ENCODE data around the gene RAB4B. TPM values are rescaled to one million over a fixed set of nuclear protein-coding genes. Genes with fewer than 3 reads are reported as not detected.
"Not testable (repeated sequence)": the region's sequence is repeated elsewhere in the genome, so short reads cannot be mapped to it uniquely, and the experiment has no call there.

RAB4B gene
- total and polyA plus RNA-seq, 12 donors, result 11.0 to 62.5 (median 14.5) TPM

DNA sequence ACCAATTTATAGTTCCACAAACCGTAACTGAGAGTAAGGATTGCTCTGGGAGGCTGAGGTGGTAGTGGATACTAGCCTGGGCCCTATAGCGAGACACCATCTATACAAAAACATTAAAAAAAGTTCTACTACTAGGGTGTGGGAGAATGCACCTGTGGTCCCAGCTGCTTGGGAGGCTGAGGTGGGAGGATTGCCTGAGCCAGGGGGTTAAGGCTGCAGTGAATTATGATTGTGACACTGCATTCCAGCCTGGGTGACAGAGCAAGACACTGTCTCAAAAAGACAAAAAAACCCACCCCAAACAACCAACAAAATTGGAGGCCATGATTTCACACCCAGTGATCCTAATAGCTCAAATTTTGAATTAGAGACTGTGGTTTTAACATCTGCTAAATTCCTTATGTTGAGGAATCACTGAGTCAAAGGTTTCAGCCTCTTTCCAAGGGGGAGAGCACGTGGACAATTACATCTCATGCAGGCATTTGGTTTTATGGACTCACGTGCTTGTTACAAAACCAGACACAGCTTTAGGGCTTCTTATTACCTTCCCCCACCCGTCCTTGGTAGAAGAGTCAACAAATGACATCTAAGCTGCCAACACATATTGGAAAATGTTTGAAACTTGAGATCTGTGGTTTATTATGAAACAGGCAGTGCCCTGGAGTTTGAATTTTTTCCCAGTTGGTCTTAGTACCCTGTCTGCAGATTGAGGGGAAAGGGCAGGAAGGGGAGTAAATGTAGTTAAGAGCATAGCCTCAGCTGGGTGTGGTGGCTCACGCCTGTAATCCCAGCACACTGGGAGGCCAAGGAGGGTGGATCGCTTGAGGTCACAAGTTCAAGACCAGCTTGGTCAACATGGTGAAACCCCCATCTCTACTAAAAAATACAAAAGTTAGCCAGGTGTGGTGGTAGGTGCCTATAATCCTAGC, 53.7 kb downstream of the RAB4B start:
- Histone ChIP-seq H3K27me3 (no peaks in the 10 kb centered on the region), H3K9me3 (no peaks in the 10 kb centered on the region), H3K36me3 (peaks cover 0 to 15% (median 6%) of the 10 kb centered on the region in 9 donors), H3K4me3 (no peak overlapping the region), H3K27ac (no peak overlapping the region), H3K4me1 (peaks cover 0 to 14% (median 0%) of the 10 kb centered on the region in 9 donors)
- TF ChIP-seq, protein P1, sequence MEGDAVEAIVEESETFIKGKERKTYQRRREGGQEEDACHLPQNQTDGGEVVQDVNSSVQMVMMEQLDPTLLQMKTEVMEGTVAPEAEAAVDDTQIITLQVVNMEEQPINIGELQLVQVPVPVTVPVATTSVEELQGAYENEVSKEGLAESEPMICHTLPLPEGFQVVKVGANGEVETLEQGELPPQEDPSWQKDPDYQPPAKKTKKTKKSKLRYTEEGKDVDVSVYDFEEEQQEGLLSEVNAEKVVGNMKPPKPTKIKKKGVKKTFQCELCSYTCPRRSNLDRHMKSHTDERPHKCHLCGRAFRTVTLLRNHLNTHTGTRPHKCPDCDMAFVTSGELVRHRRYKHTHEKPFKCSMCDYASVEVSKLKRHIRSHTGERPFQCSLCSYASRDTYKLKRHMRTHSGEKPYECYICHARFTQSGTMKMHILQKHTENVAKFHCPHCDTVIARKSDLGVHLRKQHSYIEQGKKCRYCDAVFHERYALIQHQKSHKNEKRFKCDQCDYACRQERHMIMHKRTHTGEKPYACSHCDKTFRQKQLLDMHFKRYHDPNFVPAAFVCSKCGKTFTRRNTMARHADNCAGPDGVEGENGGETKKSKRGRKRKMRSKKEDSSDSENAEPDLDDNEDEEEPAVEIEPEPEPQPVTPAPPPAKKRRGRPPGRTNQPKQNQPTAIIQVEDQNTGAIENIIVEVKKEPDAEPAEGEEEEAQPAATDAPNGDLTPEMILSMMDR (IDR thresholded peaks at IDR 0.05), result no peak
- intact Hi-C loops (cut with DNase I), result no loop called here
- ATAC-seq, result peak in 1 of 8 donors; percentile 42
- no peak for DNase-seq
- WGBS, 2 donors, result 86 to 87% methylated on average over 7 of the region's 7 CpGs

DNA sequence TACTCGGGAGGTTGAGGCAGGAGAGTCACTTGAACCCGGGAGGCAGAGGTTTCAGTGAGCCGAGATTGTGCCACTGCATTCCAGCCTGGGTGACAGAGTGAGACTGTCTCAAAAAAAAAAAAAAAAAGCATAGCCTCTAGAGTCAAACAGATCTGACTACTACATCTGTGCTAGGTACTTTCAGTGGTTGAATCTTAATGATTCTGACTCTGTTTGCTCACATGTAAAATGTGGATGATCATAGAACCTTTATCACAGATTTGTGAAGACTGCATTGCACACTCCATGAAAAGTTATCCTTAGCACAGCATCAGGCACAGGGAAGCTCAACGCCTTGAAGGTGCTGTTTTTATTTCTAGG, 54.4 kb downstream of the RAB4B start:
- H3K27me3 ChIP-seq; intact Hi-C loops (cut with DNase I); H3K27ac ChIP-seq; H3K9me3 ChIP-seq; H3K36me3 ChIP-seq; DNase-seq; ATAC-seq; H3K4me3 ChIP-seq: not testable (repeated sequence)
- H3K4me1 ChIP-seq, result peaks cover 0 to 14% (median 0%) of the 10 kb centered on the region in 9 donors
- WGBS, 2 donors, result 75 to 79% methylated on average over 4 of the region's 4 CpGs

DNA sequence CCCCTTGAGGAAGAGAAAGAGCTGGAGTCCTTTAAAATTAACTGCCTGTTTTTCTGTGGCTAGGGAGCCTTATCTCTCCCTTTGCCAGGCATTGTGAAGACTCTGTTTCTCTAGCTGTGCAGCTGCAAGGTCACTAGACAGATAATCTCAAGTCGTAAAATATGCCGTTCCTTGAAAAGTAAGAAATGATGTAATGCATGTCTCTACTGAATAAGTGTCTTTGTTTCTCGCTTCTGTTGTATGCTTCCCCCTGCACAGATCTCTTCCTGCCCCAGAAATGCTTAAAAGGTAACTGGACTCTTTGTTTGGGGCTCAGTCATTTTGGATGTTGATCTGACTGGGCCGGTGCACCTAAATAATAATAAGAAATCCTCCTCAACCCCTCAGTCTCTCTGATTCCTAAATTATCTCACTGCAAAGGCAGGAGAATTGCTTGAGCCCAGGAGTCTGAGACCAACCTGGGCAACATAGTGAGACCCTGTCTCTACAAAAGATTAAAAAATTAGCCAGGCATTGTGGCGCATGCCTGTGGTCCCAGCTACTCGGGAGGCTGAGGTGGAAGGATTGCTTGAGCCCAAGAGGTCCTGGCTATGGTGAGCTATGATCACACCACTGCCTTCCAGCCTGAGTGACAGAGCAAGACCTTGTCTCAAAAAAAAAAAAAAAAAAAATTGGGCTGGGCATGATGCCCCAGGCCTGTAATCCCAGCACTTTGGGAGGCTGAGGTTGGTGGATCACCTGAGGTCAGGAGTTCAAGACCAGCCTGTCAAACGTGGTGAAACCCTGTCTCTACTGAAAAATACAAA, 55.9 kb downstream of the RAB4B start:
- WGBS, 2 donors, result 53 to 59% methylated on average over 7 of the region's 7 CpGs
- H3K9me3 ChIP-seq; DNase-seq; H3K36me3 ChIP-seq; intact Hi-C loops (cut with DNase I); H3K27me3 ChIP-seq; H3K4me3 ChIP-seq: not testable (repeated sequence)
- peak in 2 of 8 donors; percentile 8 to 52 for ATAC-seq
- peak overlapping the region in 1 of 10 donors; percentile 16 for H3K27ac ChIP-seq
- H3K4me1 ChIP-seq, result peaks cover 0 to 14% (median 0%) of the 10 kb centered on the region in 9 donors

DNA sequence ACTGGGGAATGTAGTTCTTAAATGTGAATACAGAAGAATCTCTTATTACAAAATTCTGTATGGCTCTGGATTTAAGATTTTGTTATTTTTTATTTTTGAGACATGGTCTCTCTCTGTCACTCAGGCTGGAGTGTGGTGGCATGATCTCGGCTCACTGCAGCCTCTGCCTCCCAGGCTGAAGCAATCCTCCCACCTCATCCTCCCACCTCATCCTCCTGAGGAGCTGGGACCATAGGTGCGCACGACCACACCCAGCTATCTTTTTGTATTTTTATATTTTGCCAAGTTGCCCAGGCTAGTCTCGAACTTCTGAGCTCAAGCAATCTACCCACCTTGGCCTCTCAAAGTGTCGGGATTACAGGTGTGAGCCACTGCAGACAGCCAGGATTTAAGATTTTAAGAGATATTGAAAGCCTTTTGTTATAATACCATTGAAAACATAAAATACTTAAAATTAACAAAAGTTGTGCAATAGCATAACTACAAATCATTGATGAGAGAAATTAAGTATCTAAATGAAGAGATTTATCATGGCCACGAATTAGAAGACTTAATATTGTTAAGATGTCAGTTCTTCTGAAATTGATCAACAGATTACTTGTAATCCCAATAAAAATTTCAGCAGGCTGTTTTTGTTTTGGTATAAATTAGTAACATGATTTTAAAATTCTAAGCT, 58.8 kb downstream of the RAB4B start:
- no peak overlapping the region for H3K27ac ChIP-seq
- intact Hi-C loops (cut with DNase I), result no loop called here
- TF ChIP-seq, protein P1 (IDR thresholded peaks at IDR 0.05), result no peak
- H3K27me3 ChIP-seq, result no peaks in the 10 kb centered on the region
- no peaks in the 10 kb centered on the region for H3K36me3 ChIP-seq
- H3K4me3 ChIP-seq, result no peak overlapping the region
- ATAC-seq (no peak), DNase-seq (no peak)
- 87% methylated on average over 6 of the region's 6 CpGs for WGBS, 2 donors
- H3K9me3 ChIP-seq, result no peaks in the 10 kb centered on the region
- H3K4me1 ChIP-seq, result peaks cover 0 to 10% (median 0%) of the 10 kb centered on the region in 9 donors

DNA sequence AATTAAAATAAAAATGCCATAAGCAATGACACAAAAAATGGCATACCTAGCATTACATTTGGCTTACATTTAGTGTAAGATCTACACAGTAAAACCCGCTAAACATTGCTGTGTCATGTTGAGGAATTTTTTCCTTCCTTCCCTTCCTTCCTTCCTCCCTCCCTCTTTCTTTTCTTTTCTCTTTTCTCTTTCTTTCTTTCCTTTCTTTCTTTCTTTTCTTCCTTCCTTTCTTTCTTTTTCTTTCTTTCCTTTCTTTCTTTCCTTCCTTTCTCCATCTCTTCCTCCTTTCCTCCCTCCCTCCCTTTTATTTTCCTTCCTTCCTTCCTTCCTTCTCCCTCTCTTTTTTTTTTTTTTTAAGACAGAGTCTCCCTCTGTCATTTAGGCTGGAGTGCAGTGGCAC, 60.4 kb downstream of the RAB4B start:
- ATAC-seq; intact Hi-C loops (cut with DNase I); H3K9me3 ChIP-seq; DNase-seq; H3K36me3 ChIP-seq; H3K27me3 ChIP-seq; H3K27ac ChIP-seq; H3K4me1 ChIP-seq; H3K4me3 ChIP-seq: not testable (repeated sequence)
- 70 to 74% methylated on average over 1 of the region's 1 CpG for WGBS, 2 donors

DNA sequence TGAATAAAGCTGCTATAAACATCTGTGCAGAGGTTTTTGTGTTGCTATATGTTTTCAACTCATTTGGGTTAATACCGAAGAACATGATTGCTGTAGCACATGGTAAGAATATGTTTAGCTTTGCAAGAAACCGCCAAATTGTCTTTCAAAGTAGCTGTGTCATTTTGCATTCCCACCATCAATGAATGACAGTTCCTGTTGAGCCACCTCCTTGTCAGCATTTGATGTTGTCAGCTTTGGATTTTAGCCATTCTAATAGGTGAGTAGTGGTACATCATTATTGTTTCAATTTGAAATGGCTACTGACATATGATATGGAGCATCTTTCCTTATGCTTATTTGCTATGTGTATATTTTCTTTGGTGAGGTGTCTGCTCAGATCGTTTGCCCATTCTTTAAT, 64.0 kb downstream of the RAB4B start:
- ATAC-seq; H3K9me3 ChIP-seq; DNase-seq; H3K4me1 ChIP-seq; H3K36me3 ChIP-seq; intact Hi-C loops (cut with DNase I); H3K27ac ChIP-seq; H3K4me3 ChIP-seq: not testable (repeated sequence)
- 94 to 96% methylated on average over 3 of the region's 3 CpGs for WGBS, 2 donors
- peaks cover 0 to 17% (median 0%) of the 10 kb centered on the region in 7 donors for H3K27me3 ChIP-seq

DNA sequence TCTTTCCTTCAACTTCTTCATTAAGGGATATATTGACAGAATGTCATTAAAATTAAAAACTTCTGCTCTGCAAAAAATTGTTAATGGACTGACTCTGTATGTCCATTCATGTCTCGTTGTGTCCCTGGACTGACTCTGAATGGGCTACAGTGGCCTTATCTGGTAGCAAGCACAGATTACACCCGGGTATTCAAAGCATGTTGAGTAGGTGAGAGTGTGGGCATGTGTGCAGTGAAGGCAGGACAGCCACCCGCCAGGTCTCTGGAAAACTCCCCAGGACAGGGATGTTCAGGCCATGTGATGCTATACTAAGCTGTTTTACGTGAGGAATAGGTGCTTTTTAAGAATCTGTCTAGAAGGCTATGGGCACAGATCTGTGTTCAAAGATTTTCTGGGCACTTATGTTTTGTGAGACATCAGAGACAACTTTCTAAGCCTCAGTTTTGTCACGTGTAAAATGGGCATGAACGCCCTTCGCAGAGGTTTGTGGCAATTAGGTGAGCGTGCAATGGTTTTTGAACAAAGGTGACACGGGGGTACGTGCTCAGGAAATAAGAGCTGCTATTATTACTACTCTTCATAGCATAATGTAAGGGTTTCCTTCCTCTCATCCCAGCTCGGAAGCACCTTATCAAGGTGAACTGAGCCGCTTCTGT, 65.1 kb downstream of the RAB4B start:
- Histone ChIP-seq H3K27ac (peak overlapping the region in 1 of 10 donors; percentile 21), H3K4me3 (peak overlapping the region in 5 of 10 donors; percentile 7 to 31 (median 18)), H3K27me3 (peaks cover 0 to 28% (median 6%) of the 10 kb centered on the region in 7 donors)
- ATAC-seq; H3K9me3 ChIP-seq; DNase-seq; H3K4me1 ChIP-seq; intact Hi-C loops (cut with DNase I); H3K36me3 ChIP-seq: not testable (repeated sequence)
- WGBS, 2 donors, result 36 to 38% methylated on average over 9 of the region's 12 CpGs

DNA sequence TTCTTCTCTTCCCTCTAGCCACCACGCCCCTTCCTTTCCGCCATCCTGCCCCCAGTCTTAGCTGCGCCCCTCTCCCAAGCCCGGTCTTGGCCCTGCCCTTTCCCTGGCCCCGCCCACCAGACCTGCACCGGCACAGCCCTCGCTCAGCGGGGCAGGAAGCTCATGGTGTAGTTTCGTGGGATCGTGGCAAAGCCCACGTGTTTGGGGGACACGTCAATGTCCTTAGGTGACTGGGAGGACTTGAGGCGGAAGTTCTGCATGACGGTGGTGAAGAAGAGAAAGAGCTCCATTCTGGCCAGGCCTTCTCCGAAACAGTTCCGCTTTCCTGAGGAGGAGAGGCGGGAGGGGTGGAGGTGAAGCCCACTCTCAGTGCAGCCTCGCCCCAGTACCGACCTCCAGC, 65.6 kb downstream of the RAB4B start:
- H3K9me3 ChIP-seq; intact Hi-C loops (cut with DNase I); H3K36me3 ChIP-seq; H3K4me1 ChIP-seq; DNase-seq: not testable (repeated sequence)
- peak overlapping the region in 1 of 10 donors; percentile 21 for H3K27ac ChIP-seq
- peaks cover 0 to 34% (median 10%) of the 10 kb centered on the region in 7 donors for H3K27me3 ChIP-seq
- H3K4me3 ChIP-seq, result peak overlapping the region in 5 of 10 donors; percentile 7 to 31 (median 18)
- peak; percentile 41 to 76 (median 66) for ATAC-seq
- WGBS, 2 donors, result 4% methylated on average over 14 to 16 of the region's 19 CpGs

All from heart right ventricle (tissue), 16 donors.